Activated naive CD4-positive, alpha-beta T cell (primary cell): ENCODE measurements around the gene FBXL22.
"Not testable (repeated sequence)": the region's sequence is repeated elsewhere in the genome, so short reads cannot be mapped to it uniquely, and the experiment has no call there.

Experiments
- DNase-seq, 4 experiments: peaks; one replicate each; lab custom pipeline; 2025; lab: John Stamatoyannopoulos, UW

Gene FBXL22

GRCh38 chr15:63612300-63612699, 15.1 kb downstream of the FBXL22 start:
- DNase-seq, result no peak

GRCh38 chr15:63615935-63616334, 18.7 kb downstream of the FBXL22 start:
- no peak for DNase-seq

- DNase-seq, result not testable (repeated sequence)
Measured at GRCh38 chr15:63617147-63617546, 20.0 kb downstream of the FBXL22 start.

GRCh38 chr15:63617627-63618026, 20.4 kb downstream of the FBXL22 start:
- DNase-seq, result not testable (repeated sequence)

GRCh38 chr15:63620760-63621159, 23.6 kb downstream of the FBXL22 start:
- DNase-seq, result not testable (repeated sequence)

GRCh38 chr15:63623232-63623969, 26.2 kb downstream of the FBXL22 start:
- DNase-seq, result no peak

- DNase-seq, result no peak
Measured at GRCh38 chr15:63626955-63627354, 29.8 kb downstream of the FBXL22 start.

GRCh38 chr15:63628123-63628822, 31.1 kb downstream of the FBXL22 start:
- DNase-seq, result no peak

GRCh38 chr15:63630036-63630751, 33.0 kb downstream of the FBXL22 start:
- no peak for DNase-seq

GRCh38 chr15:63633312-63633711, 36.1 kb downstream of the FBXL22 start:
- DNase-seq, result no peak

- no peak for DNase-seq
Measured at GRCh38 chr15:63634154-63634553, 37.0 kb downstream of the FBXL22 start.

- no peak for DNase-seq
Measured at GRCh38 chr15:63636518-63637061, 39.4 kb downstream of the FBXL22 start.

GRCh38 chr15:63638839-63639238, 41.7 kb downstream of the FBXL22 start:
- DNase-seq, result no peak

- DNase-seq, result no peak
Measured at GRCh38 chr15:63640146-63640545, 43.0 kb downstream of the FBXL22 start.
